ENCODE measurements around the gene PDLIM3. TPM values are rescaled to one million over a fixed set of nuclear protein-coding genes. Genes with fewer than 3 reads are reported as not detected.
"Not testable (repeated sequence)": the region's sequence is repeated elsewhere in the genome, so short reads cannot be mapped to it uniquely, and the experiment has no call there.

PDLIM3 gene
- polyA plus RNA-seq, 10 donors: 219 to 636 (median 486) TPM

- peak; percentile 51 to 56 (median 52) for DNase-seq
Measured at GRCh38 chr4:185524888-185525863, 10.1 kb downstream of the PDLIM3 start.

- DNase-seq: no peak
Measured at GRCh38 chr4:185523862-185524261, 11.4 kb downstream of the PDLIM3 start.

- DNase-seq: no peak
Measured at GRCh38 chr4:185522451-185522850, 12.9 kb downstream of the PDLIM3 start.

- DNase-seq: no peak
Measured at GRCh38 chr4:185520119-185520518, 15.2 kb downstream of the PDLIM3 start.

GRCh38 chr4:185518494-185518893 lies 16.8 kb downstream of the PDLIM3 start:
- no peak for DNase-seq

GRCh38 chr4:185518069-185518468 lies 17.2 kb downstream of the PDLIM3 start:
- no peak for DNase-seq

- DNase-seq: no peak
Measured at GRCh38 chr4:185515248-185515647, 20.1 kb downstream of the PDLIM3 start.

- DNase-seq: no peak
Measured at GRCh38 chr4:185514182-185514697, 21.1 kb downstream of the PDLIM3 start.

GRCh38 chr4:185513489-185514181 lies 21.7 kb downstream of the PDLIM3 start:
- DNase-seq: no peak

GRCh38 chr4:185512516-185512915 lies 22.8 kb downstream of the PDLIM3 start:
- DNase-seq: no peak

GRCh38 chr4:185511243-185511642 lies 24.1 kb downstream of the PDLIM3 start:
- not testable (repeated sequence) for DNase-seq

- DNase-seq: no peak
Measured at GRCh38 chr4:185510806-185511205, 24.5 kb downstream of the PDLIM3 start.

- DNase-seq: no peak
Measured at GRCh38 chr4:185508181-185508580, 27.1 kb downstream of the PDLIM3 start.

- DNase-seq: no peak
Measured at GRCh38 chr4:185506422-185506821, 28.9 kb downstream of the PDLIM3 start.

GRCh38 chr4:185504098-185505047 lies 30.9 kb downstream of the PDLIM3 start:
- peak; percentile 52 to 72 (median 69) for DNase-seq

- no peak for DNase-seq
Measured at GRCh38 chr4:185502386-185502785, 32.9 kb downstream of the PDLIM3 start.

GRCh38 chr4:185500576-185500975 lies 34.7 kb downstream of the PDLIM3 start:
- no peak for DNase-seq

- no peak for DNase-seq
Measured at GRCh38 chr4:185500035-185500434, 35.3 kb downstream of the PDLIM3 start.

- no peak for DNase-seq
Measured at GRCh38 chr4:185488650-185489049, 46.7 kb downstream of the PDLIM3 start.

- no peak for DNase-seq
Measured at GRCh38 chr4:185481401-185481800, 53.9 kb downstream of the PDLIM3 start.

- DNase-seq: no peak
Measured at GRCh38 chr4:185480016-185480732, 55.1 kb downstream of the PDLIM3 start.

All from muscle of back (tissue), 11 donors.